H1 (cell line): Measurements from ENCODE around the gene PAX6. TPM values are rescaled to one million over a fixed set of nuclear protein-coding genes. Genes with fewer than 3 reads are reported as not detected.

Experiments
- CTCF ChIA-PET: fragments of 300-600 bp; sonication (Branson Sonifier 250); formaldehyde crosslinking; loops from one replicate; lab custom pipeline; 2021; ENCODE audit not compliant: partially characterized antibody; lab: Charles Lee
- POLR2A ChIA-PET: fragments of 300-600 bp; sonication (Branson Sonifier 250); formaldehyde crosslinking; loops from one replicate; lab custom pipeline; 2021; ENCODE audit warnings: inconsistent platforms; ENCODE audit not compliant: partially characterized antibody; lab: Charles Lee
- DNase-seq, 2 experiments: peaks; one replicate each; pipeline versions ENCODE4 v3.0.0 to v3.0.0-alpha.2; 2010 to 2022; ENCODE audit warnings: low spot score in 2 of 2, low read depth in 1 of 2, mixed read lengths in 1 of 2
- FAIRE-seq: peaks from 2 replicates; lab custom pipeline; 2011; peaks lifted over from hg19 to GRCh38; lab: Jason Lieb, UNC
- H2AFZ ChIP-seq: 2 replicates; pipeline ENCODE4 v1.8.1; 2012; ENCODE audit warnings: low read length, inconsistent platforms
- H2AK5ac ChIP-seq: 2 replicates; pipeline ENCODE4 v1.6.1; 2013; ENCODE audit warnings: low read depth, low read length
- H2BK120ac ChIP-seq: replicated peaks from 2 replicates; pipeline ENCODE3; 2013; ENCODE audit warnings: low read depth, low read length, inconsistent platforms
- H2BK12ac ChIP-seq: 2 replicates; pipeline ENCODE4 v1.6.1; 2013; ENCODE audit warnings: low read depth, low read length
- H2BK15ac ChIP-seq: 2 replicates; pipeline ENCODE4 v1.6.1; 2013; ENCODE audit warnings: low read length
- H2BK20ac ChIP-seq: 2 replicates; pipeline ENCODE4 v1.6.1; 2013; ENCODE audit warnings: low read length
- H2BK5ac ChIP-seq: 2 replicates; pipeline ENCODE4 v1.6.1; 2013; ENCODE audit warnings: low read depth, low read length
- H3K14ac ChIP-seq: 2 replicates; pipeline ENCODE4 v1.6.1; 2013; ENCODE audit warnings: inconsistent platforms; ENCODE audit not compliant: insufficient read length
- H3K18ac ChIP-seq: 2 replicates; pipeline ENCODE4 v1.6.1; 2013; ENCODE audit warnings: low read length; ENCODE audit errors: extremely low read depth
- H3K23ac ChIP-seq: 2 replicates; pipeline ENCODE4 v1.6.1; 2013; ENCODE audit warnings: inconsistent platforms; ENCODE audit not compliant: insufficient read length
- H3K23me2 ChIP-seq: 2 replicates; pipeline ENCODE4 v1.6.1; 2013; ENCODE audit warnings: low read depth, low read length
- H3K27ac ChIP-seq: 2 replicates; pipeline ENCODE4 v1.6.1; 2011; ENCODE audit warnings: low read depth, low read length, inconsistent platforms
- H3K27me3 ChIP-seq, 4 experiments: replicated peaks in 1 of 4; 1 replicate in 1 of 4; 2 replicates in 3 of 4; pipeline versions ENCODE4 v1.6.1 to v1.8.1; 2011 to 2013; ENCODE audit warnings: low read length in 3 of 4, mild to moderate bottlenecking in 3 of 4, inconsistent platforms in 2 of 4, mixed read lengths in 2 of 4, moderate library complexity in 1 of 4; ENCODE audit not compliant: control insufficient read depth in 3 of 4, insufficient read depth in 3 of 4; ENCODE audit errors: extremely low read depth in 1 of 4
- H3K36me3 ChIP-seq, 4 experiments: 2 replicates each; pipeline versions ENCODE4 v1.6.1 to v1.8.1; 2011 to 2013; ENCODE audit warnings: mild to moderate bottlenecking in 4 of 4, low read length in 3 of 4, moderate library complexity in 2 of 4, control low read depth in 1 of 4, inconsistent platforms in 1 of 4; ENCODE audit not compliant: insufficient read depth in 4 of 4, control insufficient read depth in 2 of 4
- H3K4ac ChIP-seq: replicated peaks from 2 replicates; pipeline ENCODE3; 2013; ENCODE audit warnings: low read length, low read depth, mixed read lengths, inconsistent platforms; ENCODE audit not compliant: insufficient read length
- H3K4me1 ChIP-seq, 4 experiments: replicated peaks in 1 of 4; 1 replicate in 1 of 4; 2 replicates in 3 of 4; pipeline versions ENCODE4 v1.6.1 to v1.8.1; 2011 to 2013; ENCODE audit warnings: low read length in 3 of 4, inconsistent platforms in 2 of 4, mixed read lengths in 1 of 4; ENCODE audit not compliant: insufficient read depth in 4 of 4, control insufficient read depth in 3 of 4
- H3K4me2 ChIP-seq, 2 experiments: 2 replicates each; pipeline versions ENCODE4 v1.6.1 to v1.8.1; 2011 to 2013; ENCODE audit warnings: low read depth in 2 of 2, low read length in 2 of 2, control low read depth in 1 of 2, inconsistent platforms in 1 of 2, mild to moderate bottlenecking in 1 of 2; ENCODE audit not compliant: insufficient read depth in 1 of 2
- H3K4me3 ChIP-seq, 4 experiments: fragments of 200-600, 300-600 bp in 1 of 4; sonication (generic), shearing (Covaris generic), sonication (Bioruptor Twin) in 1 of 4; 2 replicates each; pipeline versions ENCODE4 v1.5.1 to v1.8.1; 2011 to 2016; ENCODE audit warnings: low read length in 4 of 4, low read depth in 3 of 4, control low read depth in 2 of 4, inconsistent platforms in 2 of 4, mild to moderate bottlenecking in 2 of 4, mixed read lengths in 1 of 4, moderate library complexity in 1 of 4; ENCODE audit not compliant: insufficient read depth in 2 of 4; ENCODE audit errors: extremely low read depth in 1 of 4
- H3K56ac ChIP-seq: replicated peaks from 2 replicates; pipeline ENCODE3; 2013; ENCODE audit warnings: low read depth, mild to moderate bottlenecking, mixed read lengths, low read length, inconsistent platforms; ENCODE audit not compliant: insufficient read length
- H3K79me1 ChIP-seq: 2 replicates; pipeline ENCODE4 v1.6.1; 2013; ENCODE audit warnings: low read depth, low read length, control low read depth
- H3K79me2 ChIP-seq, 2 experiments: 2 replicates each; pipeline versions ENCODE4 v1.6.1 to v1.8.1; 2012 to 2013; ENCODE audit warnings: low read length in 2 of 2, mild to moderate bottlenecking in 2 of 2, inconsistent platforms in 1 of 2; ENCODE audit not compliant: insufficient read depth in 2 of 2, control insufficient read depth in 1 of 2
- H3K9ac ChIP-seq, 4 experiments: replicated peaks in 1 of 4; 1 replicate in 1 of 4; 2 replicates in 3 of 4; pipeline versions ENCODE4 v1.6.1 to v1.8.1; 2011 to 2013; ENCODE audit warnings: low read depth in 3 of 4, low read length in 3 of 4, control low read depth in 2 of 4, mild to moderate bottlenecking in 2 of 4, moderate library complexity in 2 of 4, inconsistent platforms in 1 of 4; ENCODE audit errors: extremely low read depth in 1 of 4
- H3K9me3 ChIP-seq, 2 experiments: 2 replicates each; pipeline versions ENCODE4 v1.6.1 to v1.8.1; 2012 to 2013; ENCODE audit warnings: mild to moderate bottlenecking in 2 of 2, moderate library complexity in 2 of 2, control low read depth in 1 of 2, inconsistent platforms in 1 of 2, low read depth in 1 of 2, low read length in 1 of 2, mixed read lengths in 1 of 2; ENCODE audit not compliant: insufficient read depth in 2 of 2
- H4K20me1 ChIP-seq, 2 experiments: replicated peaks in 1 of 2; 2 replicates each; pipeline versions ENCODE3 to v1.8.1; 2011 to 2013; ENCODE audit warnings: inconsistent platforms in 2 of 2, low read length in 2 of 2, mild to moderate bottlenecking in 1 of 2; ENCODE audit not compliant: insufficient read depth in 2 of 2, control insufficient read depth in 1 of 2
- H4K5ac ChIP-seq: 2 replicates; pipeline ENCODE4 v1.6.1; 2013; ENCODE audit warnings: low read length, low read depth, mixed read lengths, inconsistent platforms; ENCODE audit not compliant: insufficient read length
- H4K8ac ChIP-seq: 2 replicates; pipeline ENCODE4 v1.8.0; 2013; ENCODE audit warnings: mild to moderate bottlenecking, moderate library complexity, low read length, inconsistent platforms; ENCODE audit not compliant: insufficient read depth; ENCODE audit errors: extremely low read depth
- H4K91ac ChIP-seq: replicated peaks from 2 replicates; pipeline ENCODE3; 2013; ENCODE audit warnings: low read length, mixed read lengths, inconsistent platforms; ENCODE audit not compliant: insufficient read length
- CBX8 ChIP-seq: fragments of 300-800, 300-1000 bp; sonication (generic); IDR thresholded peaks from 2 replicates; pipeline ENCODE4 v1.7.1; 2016; ENCODE audit warnings: low read depth, low read length, borderline replicate concordance
- EZH2 ChIP-seq: fragments of 200-600 bp; sonication (generic); IDR thresholded peaks from 2 replicates; pipeline ENCODE4 v1.7.1; 2012; ENCODE audit warnings: low read depth, mild to moderate bottlenecking, moderate library complexity, low read length, inconsistent platforms; ENCODE audit not compliant: severe bottlenecking
- SIX5 ChIP-seq: IDR thresholded peaks from 2 replicates; pipeline ENCODE4 v1.6.1; 2011; ENCODE audit warnings: mild to moderate bottlenecking, low read depth, low read length
- WGBS, 2 experiments: shearing (Covaris generic) in 1 of 2; methylation state at CpG; one replicate each; pipeline versions ENCODE4 v1.1.6 to v1.1.7; 2013 to 2015; ENCODE audit warnings: low lambda C conversion rate in 2 of 2, mixed read lengths in 2 of 2, inconsistent platforms in 1 of 2, low coverage in 1 of 2, missing lambda C conversion rate in 1 of 2; ENCODE audit not compliant: insufficient replicate concordance in 2 of 2, insufficient coverage in 1 of 2, insufficient read length in 1 of 2; ENCODE audit errors: extremely low coverage in 1 of 2, missing lambda C conversion rate in 1 of 2; 5-methylcytosine and 5-hydroxymethylcytosine counted together
- polyA plus RNA-seq, 7 experiments: library from polyadenylated mRNA; depleted of rRNA in 3 of 7; stranded (reverse) in 5 of 7; unstranded in 2 of 7; fragments of >200 nt in 5 of 7; fragments of 200-250 nt in 2 of 7; gene quantifications; 1 replicate in 5 of 7; 2 replicates in 1 of 7; 4 replicates in 1 of 7; pipeline versions ENCODE4 v1.2.1 to v1.2.3, GENCODE V29; 2011 to 2013; ENCODE audit warnings: missing spikeins in 2 of 7, mixed read lengths in 2 of 7
- total RNA-seq: library from RNA; stranded (reverse); fragmentation: NEBNext Ultra II Directional; extraction: Animal tissue kit (Norgen Biotek cat#: 25700); gene quantifications from 2 replicates; pipeline ENCODE4 v1.2.1, GENCODE V29; 2021

Gene PAX6
- total and polyA plus RNA-seq, 2 of the 8 experiments (the other 6 are each of a cell fraction or from before 2014, with no cell fraction given), result 0.30 to 0.65 TPM

- DNase-seq (no peak), FAIRE-seq (no peak)
- peak overlapping the region; percentile 97 to 99 for H3K4me2 ChIP-seq
- H3K36me3 ChIP-seq, result no peaks in the 10 kb centered on the region; a peak in 1 of 8 replicates
- no peak overlapping the region for H2BK5ac ChIP-seq
- no peak overlapping the region for H3K27ac ChIP-seq
- TF ChIP-seq SIX5, result no peak
- peak; percentile 43 for TF ChIP-seq EZH2
- TF ChIP-seq CBX8, result no peak
- no peak overlapping the region for H4K91ac ChIP-seq
- peaks cover 0 to 15% of the 10 kb centered on the region in 2 experiments for H4K20me1 ChIP-seq
- ChIA-PET CTCF (interaction anchor here (0.6 to 6.7 kb wide), 11 partner anchors 10 to 555 kb away, joined by 3 to 59 read pairs (median 5); partner anchors contain the start of gene RCN1), POLR2A (interaction anchor here (2.8 kb wide), 1 partner anchor 12 kb away, joined by 8 read pairs; no protein-coding TSS in a partner anchor)
- H2BK15ac ChIP-seq, result no peak overlapping the region
- no peak overlapping the region for H2BK12ac ChIP-seq
- 7% methylated on average over 14 of the region's 19 CpGs; no CpG with 5 or more reads in 1 of the 2 experiments for WGBS, 2 experiments
- H3K4me3 ChIP-seq, result peak overlapping the region in 3 of 4 experiments; percentile 4 to 62 (median 19); a peak in 4 of 8 replicates
- no peak overlapping the region for H3K14ac ChIP-seq
- H3K27me3 ChIP-seq, result peaks cover 56 to 67% (median 63%) of the 10 kb centered on the region in 4 experiments
- no peak overlapping the region for H2AK5ac ChIP-seq
- no peak overlapping the region for H4K5ac ChIP-seq
- no peak overlapping the region for H3K4ac ChIP-seq
- H3K79me1 ChIP-seq, result no peaks in the 10 kb centered on the region
- H2BK120ac ChIP-seq, result no peak overlapping the region
- no peak overlapping the region for H4K8ac ChIP-seq
- peaks cover 7% of the 10 kb centered on the region; the same call in 1 of the 2 replicates for H3K23me2 ChIP-seq
- no peak overlapping the region for H2BK20ac ChIP-seq
- H3K23ac ChIP-seq, result no peak overlapping the region
- no peaks in the 10 kb centered on the region for H3K79me2 ChIP-seq
- no peak overlapping the region for H3K9ac ChIP-seq
- no peak overlapping the region; the same call in 1 of the 2 replicates for H3K18ac ChIP-seq
- H2AFZ ChIP-seq, result no peak overlapping the region
- peaks cover 16 to 27% (median 18%) of the 10 kb centered on the region in 4 experiments for H3K4me1 ChIP-seq
- H3K9me3 ChIP-seq, result no peaks in the 10 kb centered on the region
- no peak overlapping the region for H3K56ac ChIP-seq
Observed at GRCh38 chr11:31796499-31797189, 14.5 kb downstream of the PAX6 start.
